GM23338 (cell line): ENCODE measurements around the gene CD226.
"Not testable (repeated sequence)": the region's sequence is repeated elsewhere in the genome, so short reads cannot be mapped to it uniquely, and the experiment has no call there.

Source experiments
- CREB1 ChIP-seq: fragments of 250-450 bp; sonication (Bioruptor Pico); IDR thresholded peaks from 2 replicates; pipeline ENCODE4 v1.5.0; 2020; ENCODE audit warnings: low read depth, mild to moderate bottlenecking, moderate library complexity
- EZH2 ChIP-seq: fragments of 200-600 bp; sonication (generic); IDR thresholded peaks from one replicate; pipeline ENCODE4 v1.8.0; 2017; ENCODE audit warnings: antibody characterized with exemption, mild to moderate bottlenecking, low read depth; ENCODE audit not compliant: unreplicated experiment
- EZH2phosphoT487 ChIP-seq: fragments of 200-600 bp; sonication (generic); IDR thresholded peaks from one replicate; pipeline ENCODE4 v1.8.1; 2018; ENCODE audit warnings: antibody characterized with exemption; ENCODE audit not compliant: unreplicated experiment
- JUNB ChIP-seq: IDR thresholded peaks from one replicate; pipeline ENCODE4 v1.6.1; 2016; ENCODE audit warnings: antibody characterized with exemption; ENCODE audit not compliant: unreplicated experiment
- POLR2AphosphoS5 ChIP-seq: IDR thresholded peaks from 2 replicates; pipeline ENCODE4 v1.6.1; 2016; ENCODE audit warnings: antibody characterized with exemption, low read depth
- STAT1 ChIP-seq: IDR thresholded peaks from one replicate; pipeline ENCODE4 v1.6.1; 2016; ENCODE audit warnings: antibody characterized with exemption; ENCODE audit not compliant: unreplicated experiment
- ZNF331 ChIP-seq: fragments of 250-450 bp; sonication (Bioruptor Pico); IDR thresholded peaks from 2 replicates; pipeline ENCODE4 v1.5.0; 2020; ENCODE audit warnings: low read depth, mild to moderate bottlenecking, moderate library complexity
- TF ChIP-seq, protein P1 (sequence below), 2 experiments: fragments of 200-600 bp in 1 of 2; sonication (generic) in 1 of 2; conservative IDR thresholded peaks; 2 replicates each; pipeline versions ENCODE4 v1.5.1 to v1.6.1; 2016 to 2017; ENCODE audit warnings: antibody characterized with exemption in 2 of 2, low read depth in 2 of 2, mild to moderate bottlenecking in 2 of 2, moderate library complexity in 1 of 2
- TF ChIP-seq, protein P2 (sequence below): fragments of 250-450 bp; sonication (Bioruptor Pico); IDR thresholded peaks from 2 replicates; pipeline ENCODE4 v1.5.0; 2020; ENCODE audit warnings: mild to moderate bottlenecking, moderate library complexity
- TF ChIP-seq, protein P3 (sequence below): IDR thresholded peaks from 2 replicates; pipeline ENCODE4 v1.6.1; 2016; ENCODE audit warnings: antibody characterized with exemption
- TF ChIP-seq, protein P4 (sequence below): IDR thresholded peaks from one replicate; pipeline ENCODE4 v1.6.1; 2018; ENCODE audit warnings: antibody characterized with exemption; ENCODE audit not compliant: unreplicated experiment

DNA sequence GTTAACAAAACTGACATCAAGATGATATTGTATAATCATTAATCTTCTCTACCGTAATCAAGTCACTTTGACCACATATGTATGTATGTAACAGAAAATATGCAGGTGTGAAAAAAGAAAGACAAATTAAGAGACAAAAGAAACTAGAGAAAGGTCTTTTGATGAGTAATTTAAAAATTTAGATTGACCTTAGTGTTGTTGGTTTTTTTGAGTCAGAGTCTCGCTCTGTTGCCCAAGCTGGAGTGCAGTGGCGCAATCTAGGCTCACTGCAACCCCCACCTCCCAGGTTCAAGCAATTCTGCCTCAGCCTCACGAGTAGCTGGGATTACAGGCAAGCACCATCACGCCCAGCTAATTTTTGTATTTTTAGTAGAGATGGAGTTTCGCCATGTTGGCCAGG, 82.9 kb downstream of the CD226 start:
- not testable (repeated sequence) for TF ChIP-seq POLR2AphosphoS5, EZH2, CREB1, STAT1, ZNF331, EZH2phosphoT487, JUNB
- TF ChIP-seq, protein P1, sequence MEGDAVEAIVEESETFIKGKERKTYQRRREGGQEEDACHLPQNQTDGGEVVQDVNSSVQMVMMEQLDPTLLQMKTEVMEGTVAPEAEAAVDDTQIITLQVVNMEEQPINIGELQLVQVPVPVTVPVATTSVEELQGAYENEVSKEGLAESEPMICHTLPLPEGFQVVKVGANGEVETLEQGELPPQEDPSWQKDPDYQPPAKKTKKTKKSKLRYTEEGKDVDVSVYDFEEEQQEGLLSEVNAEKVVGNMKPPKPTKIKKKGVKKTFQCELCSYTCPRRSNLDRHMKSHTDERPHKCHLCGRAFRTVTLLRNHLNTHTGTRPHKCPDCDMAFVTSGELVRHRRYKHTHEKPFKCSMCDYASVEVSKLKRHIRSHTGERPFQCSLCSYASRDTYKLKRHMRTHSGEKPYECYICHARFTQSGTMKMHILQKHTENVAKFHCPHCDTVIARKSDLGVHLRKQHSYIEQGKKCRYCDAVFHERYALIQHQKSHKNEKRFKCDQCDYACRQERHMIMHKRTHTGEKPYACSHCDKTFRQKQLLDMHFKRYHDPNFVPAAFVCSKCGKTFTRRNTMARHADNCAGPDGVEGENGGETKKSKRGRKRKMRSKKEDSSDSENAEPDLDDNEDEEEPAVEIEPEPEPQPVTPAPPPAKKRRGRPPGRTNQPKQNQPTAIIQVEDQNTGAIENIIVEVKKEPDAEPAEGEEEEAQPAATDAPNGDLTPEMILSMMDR (conservative IDR thresholded peaks at IDR 0.05; ENCODE audit: low read depth in 2 of 2) = not testable (repeated sequence)
- TF ChIP-seq, protein P2, sequence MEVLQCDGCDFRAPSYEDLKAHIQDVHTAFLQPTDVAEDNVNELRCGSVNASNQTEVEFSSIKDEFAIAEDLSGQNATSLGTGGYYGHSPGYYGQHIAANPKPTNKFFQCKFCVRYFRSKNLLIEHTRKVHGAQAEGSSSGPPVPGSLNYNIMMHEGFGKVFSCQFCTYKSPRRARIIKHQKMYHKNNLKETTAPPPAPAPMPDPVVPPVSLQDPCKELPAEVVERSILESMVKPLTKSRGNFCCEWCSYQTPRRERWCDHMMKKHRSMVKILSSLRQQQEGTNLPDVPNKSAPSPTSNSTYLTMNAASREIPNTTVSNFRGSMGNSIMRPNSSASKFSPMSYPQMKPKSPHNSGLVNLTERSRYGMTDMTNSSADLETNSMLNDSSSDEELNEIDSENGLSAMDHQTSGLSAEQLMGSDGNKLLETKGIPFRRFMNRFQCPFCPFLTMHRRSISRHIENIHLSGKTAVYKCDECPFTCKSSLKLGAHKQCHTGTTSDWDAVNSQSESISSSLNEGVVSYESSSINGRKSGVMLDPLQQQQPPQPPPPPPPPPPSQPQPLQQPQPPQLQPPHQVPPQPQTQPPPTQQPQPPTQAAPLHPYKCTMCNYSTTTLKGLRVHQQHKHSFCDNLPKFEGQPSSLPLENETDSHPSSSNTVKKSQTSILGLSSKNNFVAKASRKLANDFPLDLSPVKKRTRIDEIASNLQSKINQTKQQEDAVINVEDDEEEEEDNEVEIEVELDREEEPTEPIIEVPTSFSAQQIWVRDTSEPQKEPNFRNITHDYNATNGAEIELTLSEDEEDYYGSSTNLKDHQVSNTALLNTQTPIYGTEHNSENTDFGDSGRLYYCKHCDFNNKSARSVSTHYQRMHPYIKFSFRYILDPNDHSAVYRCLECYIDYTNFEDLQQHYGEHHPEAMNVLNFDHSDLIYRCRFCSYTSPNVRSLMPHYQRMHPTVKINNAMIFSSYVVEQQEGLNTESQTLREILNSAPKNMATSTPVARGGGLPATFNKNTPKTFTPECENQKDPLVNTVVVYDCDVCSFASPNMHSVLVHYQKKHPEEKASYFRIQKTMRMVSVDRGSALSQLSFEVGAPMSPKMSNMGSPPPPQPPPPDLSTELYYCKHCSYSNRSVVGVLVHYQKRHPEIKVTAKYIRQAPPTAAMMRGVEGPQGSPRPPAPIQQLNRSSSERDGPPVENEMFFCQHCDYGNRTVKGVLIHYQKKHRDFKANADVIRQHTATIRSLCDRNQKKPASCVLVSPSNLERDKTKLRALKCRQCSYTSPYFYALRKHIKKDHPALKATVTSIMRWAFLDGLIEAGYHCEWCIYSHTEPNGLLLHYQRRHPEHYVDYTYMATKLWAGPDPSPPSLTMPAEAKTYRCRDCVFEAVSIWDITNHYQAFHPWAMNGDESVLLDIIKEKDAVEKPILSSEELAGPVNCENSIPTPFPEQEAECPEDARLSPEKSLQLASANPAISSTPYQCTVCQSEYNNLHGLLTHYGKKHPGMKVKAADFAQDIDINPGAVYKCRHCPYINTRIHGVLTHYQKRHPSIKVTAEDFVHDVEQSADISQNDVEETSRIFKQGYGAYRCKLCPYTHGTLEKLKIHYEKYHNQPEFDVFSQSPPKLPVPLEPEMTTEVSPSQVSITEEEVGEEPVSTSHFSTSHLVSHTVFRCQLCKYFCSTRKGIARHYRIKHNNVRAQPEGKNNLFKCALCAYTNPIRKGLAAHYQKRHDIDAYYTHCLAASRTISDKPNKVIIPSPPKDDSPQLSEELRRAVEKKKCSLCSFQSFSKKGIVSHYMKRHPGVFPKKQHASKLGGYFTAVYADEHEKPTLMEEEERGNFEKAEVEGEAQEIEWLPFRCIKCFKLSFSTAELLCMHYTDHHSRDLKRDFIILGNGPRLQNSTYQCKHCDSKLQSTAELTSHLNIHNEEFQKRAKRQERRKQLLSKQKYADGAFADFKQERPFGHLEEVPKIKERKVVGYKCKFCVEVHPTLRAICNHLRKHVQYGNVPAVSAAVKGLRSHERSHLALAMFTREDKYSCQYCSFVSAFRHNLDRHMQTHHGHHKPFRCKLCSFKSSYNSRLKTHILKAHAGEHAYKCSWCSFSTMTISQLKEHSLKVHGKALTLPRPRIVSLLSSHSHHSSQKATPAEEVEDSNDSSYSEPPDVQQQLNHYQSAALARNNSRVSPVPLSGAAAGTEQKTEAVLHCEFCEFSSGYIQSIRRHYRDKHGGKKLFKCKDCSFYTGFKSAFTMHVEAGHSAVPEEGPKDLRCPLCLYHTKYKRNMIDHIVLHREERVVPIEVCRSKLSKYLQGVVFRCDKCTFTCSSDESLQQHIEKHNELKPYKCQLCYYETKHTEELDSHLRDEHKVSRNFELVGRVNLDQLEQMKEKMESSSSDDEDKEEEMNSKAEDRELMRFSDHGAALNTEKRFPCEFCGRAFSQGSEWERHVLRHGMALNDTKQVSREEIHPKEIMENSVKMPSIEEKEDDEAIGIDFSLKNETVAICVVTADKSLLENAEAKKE (CRISPR knock-in tag) = not testable (repeated sequence)
- TF ChIP-seq, protein P3, sequence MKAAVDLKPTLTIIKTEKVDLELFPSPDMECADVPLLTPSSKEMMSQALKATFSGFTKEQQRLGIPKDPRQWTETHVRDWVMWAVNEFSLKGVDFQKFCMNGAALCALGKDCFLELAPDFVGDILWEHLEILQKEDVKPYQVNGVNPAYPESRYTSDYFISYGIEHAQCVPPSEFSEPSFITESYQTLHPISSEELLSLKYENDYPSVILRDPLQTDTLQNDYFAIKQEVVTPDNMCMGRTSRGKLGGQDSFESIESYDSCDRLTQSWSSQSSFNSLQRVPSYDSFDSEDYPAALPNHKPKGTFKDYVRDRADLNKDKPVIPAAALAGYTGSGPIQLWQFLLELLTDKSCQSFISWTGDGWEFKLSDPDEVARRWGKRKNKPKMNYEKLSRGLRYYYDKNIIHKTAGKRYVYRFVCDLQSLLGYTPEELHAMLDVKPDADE = not testable (repeated sequence)
- TF ChIP-seq, protein P4, sequence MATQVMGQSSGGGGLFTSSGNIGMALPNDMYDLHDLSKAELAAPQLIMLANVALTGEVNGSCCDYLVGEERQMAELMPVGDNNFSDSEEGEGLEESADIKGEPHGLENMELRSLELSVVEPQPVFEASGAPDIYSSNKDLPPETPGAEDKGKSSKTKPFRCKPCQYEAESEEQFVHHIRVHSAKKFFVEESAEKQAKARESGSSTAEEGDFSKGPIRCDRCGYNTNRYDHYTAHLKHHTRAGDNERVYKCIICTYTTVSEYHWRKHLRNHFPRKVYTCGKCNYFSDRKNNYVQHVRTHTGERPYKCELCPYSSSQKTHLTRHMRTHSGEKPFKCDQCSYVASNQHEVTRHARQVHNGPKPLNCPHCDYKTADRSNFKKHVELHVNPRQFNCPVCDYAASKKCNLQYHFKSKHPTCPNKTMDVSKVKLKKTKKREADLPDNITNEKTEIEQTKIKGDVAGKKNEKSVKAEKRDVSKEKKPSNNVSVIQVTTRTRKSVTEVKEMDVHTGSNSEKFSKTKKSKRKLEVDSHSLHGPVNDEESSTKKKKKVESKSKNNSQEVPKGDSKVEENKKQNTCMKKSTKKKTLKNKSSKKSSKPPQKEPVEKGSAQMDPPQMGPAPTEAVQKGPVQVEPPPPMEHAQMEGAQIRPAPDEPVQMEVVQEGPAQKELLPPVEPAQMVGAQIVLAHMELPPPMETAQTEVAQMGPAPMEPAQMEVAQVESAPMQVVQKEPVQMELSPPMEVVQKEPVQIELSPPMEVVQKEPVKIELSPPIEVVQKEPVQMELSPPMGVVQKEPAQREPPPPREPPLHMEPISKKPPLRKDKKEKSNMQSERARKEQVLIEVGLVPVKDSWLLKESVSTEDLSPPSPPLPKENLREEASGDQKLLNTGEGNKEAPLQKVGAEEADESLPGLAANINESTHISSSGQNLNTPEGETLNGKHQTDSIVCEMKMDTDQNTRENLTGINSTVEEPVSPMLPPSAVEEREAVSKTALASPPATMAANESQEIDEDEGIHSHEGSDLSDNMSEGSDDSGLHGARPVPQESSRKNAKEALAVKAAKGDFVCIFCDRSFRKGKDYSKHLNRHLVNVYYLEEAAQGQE = not testable (repeated sequence)
